NCI-H526 treated with DMSO at 0.1 percent for 48 hours (cell line): ENCODE measurements around the gene HMGCL.
"Not testable (repeated sequence)": the region's sequence is repeated elsewhere in the genome, so short reads cannot be mapped to it uniquely, and the experiment has no call there.

Experiments used
- DNase-seq: peaks from one replicate; lab custom pipeline; 2025; lab: John Stamatoyannopoulos, UW

The HMGCL gene

DNA sequence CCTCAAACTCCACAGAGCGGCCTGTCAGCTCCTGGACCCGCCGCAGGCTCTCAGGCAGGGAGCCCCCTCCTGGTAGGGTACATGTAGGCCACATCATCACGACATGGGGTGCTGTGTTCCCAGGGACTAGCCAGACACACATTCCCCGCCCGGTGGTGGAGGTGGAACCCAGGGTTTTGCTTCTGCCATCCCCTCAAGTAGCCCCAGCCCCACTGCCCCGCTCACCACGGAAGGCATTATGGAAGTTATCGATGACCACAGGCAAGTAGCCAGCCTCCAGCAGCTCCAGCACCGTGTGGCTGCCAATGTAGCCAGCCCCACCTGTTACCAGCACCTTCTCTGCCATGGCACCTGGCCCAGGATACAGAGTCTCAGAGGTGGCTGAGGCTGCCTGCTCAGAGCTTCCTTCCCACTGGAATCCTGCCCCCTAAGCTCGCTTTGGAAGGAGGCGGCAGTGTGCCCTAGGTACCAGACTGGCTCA, 26.5 kb downstream of the HMGCL start:
- no peak for DNase-seq

GRCh38 chr1:23797478-23798448, 27.5 kb downstream of the HMGCL start:
- no peak for DNase-seq

DNA sequence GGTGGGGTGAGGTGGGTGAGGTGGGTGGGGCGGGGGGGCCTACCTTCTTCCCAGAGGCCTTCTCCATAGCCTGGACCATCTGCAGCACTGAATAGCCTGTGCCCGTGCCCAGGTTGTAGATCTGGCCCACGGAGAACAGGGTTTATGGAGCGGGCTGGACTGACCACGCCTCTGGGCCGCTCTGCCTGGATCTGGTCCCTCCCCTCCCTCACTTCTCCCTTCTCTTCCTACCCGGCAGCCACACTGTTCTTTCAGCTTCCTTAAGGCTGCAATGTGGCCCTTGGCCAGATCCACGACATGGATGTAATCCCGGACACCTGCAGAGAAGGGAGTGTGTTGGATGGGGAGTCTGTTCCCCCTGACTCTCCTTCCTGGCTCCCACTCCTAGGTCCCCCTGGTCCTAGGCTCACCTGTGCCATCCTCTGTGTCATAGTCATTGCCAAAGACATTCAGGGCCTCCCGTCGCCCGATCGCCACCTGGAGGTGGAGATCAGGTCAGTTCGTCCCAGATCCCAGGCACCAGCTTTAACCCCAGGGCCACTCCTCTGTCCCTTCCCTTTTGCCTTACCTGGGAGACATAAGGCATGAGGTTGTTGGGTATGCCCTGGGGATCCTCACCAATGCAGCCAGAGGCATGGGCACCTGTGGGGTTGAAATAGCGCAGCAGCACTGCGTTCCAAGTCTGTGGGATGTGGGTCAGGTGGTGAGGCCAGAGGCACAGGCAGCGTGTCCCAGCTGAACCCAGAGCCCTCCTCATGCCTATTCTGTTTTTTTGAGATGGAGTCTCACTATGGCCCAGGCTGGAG, 28.6 kb downstream of the HMGCL start:
- DNase-seq: no peak

DNA sequence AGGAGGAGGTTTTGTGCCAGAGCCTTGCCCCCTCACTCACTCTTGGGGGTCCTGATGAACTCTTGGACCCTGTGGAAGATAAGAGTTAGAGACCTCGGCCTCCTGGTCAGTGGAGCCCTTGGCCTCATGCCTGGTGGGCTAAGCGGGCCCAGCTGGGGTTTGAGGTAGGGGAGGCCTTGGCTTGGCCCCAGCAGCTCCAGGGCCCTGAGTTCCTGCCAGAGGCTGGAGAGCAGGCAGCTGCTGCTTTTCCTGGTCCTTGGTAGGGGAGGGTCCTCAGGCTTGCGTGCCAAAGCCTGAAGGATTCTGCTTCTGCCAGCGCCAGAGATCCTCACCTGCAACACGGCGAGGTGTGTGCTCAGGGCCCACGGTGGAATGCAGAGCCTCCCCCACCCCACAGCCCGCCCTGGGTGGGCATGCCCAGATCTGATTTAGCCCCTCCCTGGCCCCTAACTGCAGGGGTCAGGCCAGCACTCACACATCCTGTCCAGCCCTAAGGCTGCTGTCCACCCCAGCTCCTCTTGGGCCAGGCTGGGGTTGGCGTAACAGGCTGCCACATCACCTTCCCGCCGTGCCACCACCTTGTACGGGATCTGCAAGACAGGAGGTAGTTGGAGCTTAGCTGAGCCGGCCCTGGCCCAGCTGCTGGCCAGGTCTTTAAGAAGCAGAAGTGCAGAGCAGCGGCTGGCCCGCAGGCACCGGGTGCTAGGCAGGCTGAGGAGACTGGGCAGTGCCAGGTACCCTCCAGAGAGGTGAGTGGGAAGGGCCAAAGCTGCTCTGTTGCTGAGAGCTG, 29.4 kb downstream of the HMGCL start:
- no peak for DNase-seq

DNA sequence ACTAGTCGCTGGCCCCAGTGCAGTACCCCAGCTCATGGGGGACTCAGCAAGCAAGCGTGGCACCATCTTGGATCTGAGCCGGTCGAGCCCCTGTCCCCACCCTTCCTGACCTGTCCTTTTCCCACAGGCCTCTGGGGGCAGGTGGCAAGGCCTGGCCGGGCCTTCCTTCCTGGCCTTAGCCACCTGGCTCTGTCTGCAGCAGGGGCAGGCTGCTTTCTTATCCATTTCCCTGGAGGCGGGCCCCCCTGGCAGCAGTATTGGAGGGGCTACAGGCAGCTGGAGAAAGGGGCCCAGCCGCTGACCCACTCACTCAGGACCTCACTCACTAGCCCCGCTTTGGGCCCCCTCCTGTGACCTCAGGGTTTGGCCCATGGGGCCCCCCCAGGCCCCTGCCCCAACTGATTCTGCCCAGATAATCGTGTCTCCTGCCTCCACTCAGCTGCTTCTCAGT, 30.5 kb downstream of the HMGCL start:
- not testable (repeated sequence) for DNase-seq

- DNase-seq: no peak
These were observed 31.1 kb downstream of the HMGCL start for GRCh38 chr1:23793861-23794731.

- no peak for DNase-seq
These were observed 32.0 kb downstream of the HMGCL start for GRCh38 chr1:23793018-23793781.

GRCh38 chr1:23792151-23792945, 32.9 kb downstream of the HMGCL start:
- DNase-seq: no peak

GRCh38 chr1:23791516-23792047, 33.6 kb downstream of the HMGCL start:
- no peak for DNase-seq

- DNase-seq: peak; percentile 72
These were observed 34.3 kb downstream of the HMGCL start, which contains the start of gene LYPLA2 for GRCh38 chr1:23790696-23791515. LYPLA2 (plus strand) TSS chr1:23791145; CDS start chr1:23792683, 1,538 bp downstream.

DNA sequence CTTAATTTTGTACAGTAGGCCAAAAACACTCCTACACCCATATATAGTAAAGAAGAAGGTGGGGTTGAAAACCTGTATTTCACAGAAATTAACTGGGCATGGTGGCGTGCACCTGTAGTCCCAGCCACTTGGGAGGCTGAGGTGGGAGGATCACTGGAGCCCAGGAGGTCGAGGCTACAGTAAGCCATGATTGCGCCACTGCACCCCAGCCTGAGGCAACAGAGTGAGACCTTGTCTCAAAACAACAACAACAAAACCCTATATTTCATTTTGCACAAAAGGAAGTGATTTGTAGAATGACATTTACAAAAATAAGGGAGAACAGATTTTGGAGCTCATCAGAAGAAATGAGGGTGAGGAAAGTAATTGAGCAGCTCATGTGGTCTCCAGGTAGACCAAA, 36.5 kb downstream of the HMGCL start:
- no peak for DNase-seq

- DNase-seq: no peak
These were observed 37.5 kb downstream of the HMGCL start for GRCh38 chr1:23787701-23788100.

GRCh38 chr1:23784846-23785245, 40.4 kb downstream of the HMGCL start:
- DNase-seq: no peak

GRCh38 chr1:23783141-23783540, 42.1 kb downstream of the HMGCL start:
- not testable (repeated sequence) for DNase-seq

DNA sequence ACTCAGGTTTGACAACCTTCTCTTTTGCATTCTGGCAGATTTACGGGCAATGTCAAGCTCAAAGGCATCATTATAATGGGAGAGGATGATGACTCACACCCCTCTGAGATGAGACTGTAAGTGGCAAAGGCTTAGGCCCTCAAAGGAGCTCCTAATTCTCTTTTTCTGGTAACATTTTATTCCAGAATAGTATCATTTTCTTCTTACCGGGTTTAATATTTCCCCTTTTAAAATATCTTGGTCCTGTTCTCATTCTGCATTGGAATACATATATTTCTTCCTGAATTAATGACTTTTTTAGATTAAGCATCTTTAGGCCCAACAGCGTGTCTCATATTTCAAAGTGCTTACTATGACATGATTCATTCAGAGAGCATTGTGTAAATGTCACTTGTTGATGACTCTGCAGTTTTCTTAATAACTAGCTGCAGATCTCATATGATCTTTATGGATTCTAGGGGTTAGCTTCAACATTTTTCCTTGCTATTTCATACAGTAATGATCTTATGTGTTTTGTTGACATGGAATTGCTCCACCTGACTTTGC, 45.3 kb downstream of the HMGCL start:
- DNase-seq: no peak

DNA sequence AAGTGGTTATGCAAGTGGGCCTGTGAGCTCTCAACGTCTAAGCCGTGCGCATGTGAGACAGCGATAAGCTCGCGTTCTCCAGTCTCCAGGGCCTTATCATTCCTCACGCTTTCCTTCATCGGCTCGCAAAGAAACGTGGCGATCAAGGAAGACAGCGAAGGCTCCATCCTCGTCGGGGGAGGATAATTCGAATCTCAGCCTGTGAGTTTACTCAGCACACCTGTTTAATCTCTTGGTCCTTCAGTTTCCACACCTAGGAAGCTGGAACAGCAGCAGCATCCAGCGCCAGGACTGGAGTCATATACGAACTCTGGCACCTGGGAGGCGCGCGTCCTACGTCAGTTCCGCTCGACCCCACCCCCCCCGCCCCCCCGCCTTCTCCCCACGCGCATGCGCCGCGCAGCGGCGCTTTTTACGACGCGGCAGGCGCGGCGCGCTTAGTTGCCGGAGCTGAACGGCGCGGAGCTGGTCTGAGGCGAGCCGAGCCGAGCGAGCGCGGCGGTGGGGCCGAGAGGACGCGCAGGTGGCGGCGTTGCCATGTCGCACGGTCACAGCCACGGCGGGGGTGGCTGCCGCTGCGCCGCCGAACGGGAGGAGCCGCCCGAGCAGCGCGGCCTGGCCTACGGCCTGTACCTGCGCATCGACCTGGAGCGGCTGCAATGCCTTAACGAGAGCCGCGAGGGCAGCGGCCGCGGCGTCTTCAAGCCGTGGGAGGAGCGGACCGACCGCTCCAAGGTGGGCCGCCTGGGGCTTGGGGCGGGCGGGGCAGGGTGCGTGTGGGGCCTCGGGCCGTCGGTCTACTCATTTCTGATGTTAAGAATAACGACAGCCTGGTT, 47.0 kb downstream of the HMGCL start, which contains the start of gene PITHD1:
TSS of gene PITHD1 (plus strand) at position 440 of the 836 bp plus-strand sequence. CDS start at position 538, 98 bp downstream.
- DNase-seq: peak; percentile 82

- DNase-seq: no peak
These were observed 49.0 kb downstream of the HMGCL start for GRCh38 chr1:23776217-23776616.
